Inflammatory macrophage treated with lipopolysaccharide for 1 hour (primary cell): ENCODE measurements around the gene KCNJ6.

Experiments
- DNase-seq, 2 donors: peaks; one replicate each; pipeline ENCODE4 v3.0.0-alpha.2; 2020 to 2022

Gene KCNJ6

GRCh38 chr21:37815893-37816292 is 100.4 kb downstream of the KCNJ6 start:
- DNase-seq: peak in 1 of 2 donors; percentile 9

- DNase-seq: no peak
These were observed 104.5 kb downstream of the KCNJ6 start for GRCh38 chr21:37811711-37812110.

GRCh38 chr21:37808261-37808660 is 108.0 kb downstream of the KCNJ6 start:
- no peak for DNase-seq

- no peak for DNase-seq
These were observed 111.0 kb downstream of the KCNJ6 start for GRCh38 chr21:37805266-37805665.

- DNase-seq: no peak
These were observed 112.3 kb downstream of the KCNJ6 start for GRCh38 chr21:37804001-37804400.

GRCh38 chr21:37803101-37803651 is 113.1 kb downstream of the KCNJ6 start:
- DNase-seq: no peak

GRCh38 chr21:37800456-37801061 is 115.7 kb downstream of the KCNJ6 start:
- DNase-seq: no peak

- DNase-seq: no peak
These were observed 116.2 kb downstream of the KCNJ6 start for GRCh38 chr21:37800057-37800455.

GRCh38 chr21:37799211-37800056 is 116.8 kb downstream of the KCNJ6 start:
- no peak for DNase-seq

- no peak for DNase-seq
These were observed 118.9 kb downstream of the KCNJ6 start for GRCh38 chr21:37797403-37797802.

- no peak for DNase-seq
These were observed 120.2 kb downstream of the KCNJ6 start for GRCh38 chr21:37796011-37796410.

GRCh38 chr21:37793660-37794059 is 122.6 kb downstream of the KCNJ6 start:
- DNase-seq: no peak

GRCh38 chr21:37792046-37792445 is 124.2 kb downstream of the KCNJ6 start:
- DNase-seq: no peak

- no peak for DNase-seq
These were observed 125.4 kb downstream of the KCNJ6 start for GRCh38 chr21:37790905-37791304.

GRCh38 chr21:37788503-37788902 is 127.8 kb downstream of the KCNJ6 start:
- DNase-seq: no peak

- DNase-seq: no peak
These were observed 128.8 kb downstream of the KCNJ6 start for GRCh38 chr21:37787456-37787855.

GRCh38 chr21:37784591-37785318 is 131.5 kb downstream of the KCNJ6 start:
- DNase-seq: no peak

- DNase-seq: no peak
These were observed 133.2 kb downstream of the KCNJ6 start for GRCh38 chr21:37783016-37783415.

- no peak for DNase-seq
These were observed 135.0 kb downstream of the KCNJ6 start for GRCh38 chr21:37780991-37781983.

- DNase-seq: no peak
These were observed 145.1 kb downstream of the KCNJ6 start for GRCh38 chr21:37771181-37771580.

GRCh38 chr21:37770461-37770860 is 145.8 kb downstream of the KCNJ6 start:
- DNase-seq: no peak

GRCh38 chr21:37769656-37770055 is 146.6 kb downstream of the KCNJ6 start:
- no peak for DNase-seq
